Neural progenitor cell (in vitro differentiated cells): ENCODE data around the gene LCE4A. TPM values are rescaled to one million over a fixed set of nuclear protein-coding genes. Genes with fewer than 3 reads are reported as not detected.

Source experiments
- DNase-seq: peaks from one replicate; pipeline ENCODE4 v3.0.0-alpha.2; 2016; ENCODE audit warnings: low spot score
- H2AFZ ChIP-seq: fragments of 200-600 bp; sonication (generic); replicated peaks from 2 replicates; pipeline ENCODE4 v1.6.1; 2016; ENCODE audit warnings: antibody characterized with exemption
- H3F3A ChIP-seq: fragments of 200-600 bp; sonication (generic); 2 replicates; pipeline ENCODE4 v1.6.1; 2016; ENCODE audit warnings: antibody characterized with exemption, low read depth
- H3K27ac ChIP-seq: fragments of 200-600 bp; sonication (generic); 2 replicates; pipeline ENCODE4 v1.5.1; 2016; ENCODE audit warnings: mild to moderate bottlenecking
- H3K27me3 ChIP-seq: fragments of 200-600 bp; sonication (generic); 2 replicates; pipeline ENCODE4 v1.6.1; 2016; ENCODE audit warnings: mild to moderate bottlenecking, moderate library complexity
- H3K36me3 ChIP-seq: fragments of 200-600 bp; sonication (generic); 2 replicates; pipeline ENCODE4 v1.5.1; 2016
- H3K4me1 ChIP-seq: fragments of 200-600 bp; sonication (generic); 2 replicates; pipeline ENCODE4 v1.6.1; 2016; ENCODE audit warnings: mixed run types
- H3K4me2 ChIP-seq: fragments of 200-600 bp; sonication (generic); 2 replicates; pipeline ENCODE4 v1.6.1; 2016
- H3K4me3 ChIP-seq: fragments of 200-600 bp; sonication (generic); 2 replicates; pipeline ENCODE4 v1.5.1; 2016
- H3K79me2 ChIP-seq: fragments of 200-600 bp; sonication (generic); 2 replicates; pipeline ENCODE4 v1.6.1; 2016; ENCODE audit warnings: low read depth
- H3K9ac ChIP-seq: fragments of 200-600 bp; sonication (generic); 2 replicates; pipeline ENCODE4 v1.6.1; 2016
- H3K9me3 ChIP-seq: fragments of 200-600 bp; sonication (generic); 2 replicates; pipeline ENCODE4 v1.5.1; 2016; ENCODE audit warnings: low read depth
- H4K20me1 ChIP-seq: fragments of 200-600 bp; sonication (generic); 2 replicates; pipeline ENCODE4 v1.6.1; 2016; ENCODE audit warnings: low read depth
- H3K27ac Mint-ChIP-seq: 3 replicates; pipeline ENCODE4 v1.8.0; 2021; ENCODE audit warnings: mixed read lengths
- H3K27me3 Mint-ChIP-seq: 2 replicates; pipeline ENCODE4 v1.8.0; 2022; ENCODE audit warnings: low read depth, mild to moderate bottlenecking, inconsistent platforms, moderate library complexity, mixed read lengths; ENCODE audit not compliant: insufficient read depth
- H3K36me3 Mint-ChIP-seq: 3 replicates; pipeline ENCODE4 v1.8.0; 2021; ENCODE audit warnings: mixed read lengths
- H3K4me1 Mint-ChIP-seq: 3 replicates; pipeline ENCODE4 v1.8.0; 2021; ENCODE audit warnings: mixed read lengths
- H3K4me3 Mint-ChIP-seq: 3 replicates; pipeline ENCODE4 v1.8.0; 2021; ENCODE audit warnings: mild to moderate bottlenecking, moderate library complexity, mixed read lengths
- H3K9me3 Mint-ChIP-seq: 3 replicates; pipeline ENCODE4 v1.8.0; 2020; ENCODE audit warnings: mixed read lengths
- EZH2 ChIP-seq: fragments of 200-600 bp; sonication (generic); IDR thresholded peaks from 2 replicates; pipeline ENCODE4 v1.6.1; 2017; ENCODE audit warnings: antibody characterized with exemption, mild to moderate bottlenecking, moderate library complexity
- EZH2phosphoT487 ChIP-seq: fragments of 200-600 bp; sonication (generic); IDR thresholded peaks from 2 replicates; pipeline ENCODE4 v1.6.1; 2017; ENCODE audit warnings: antibody characterized with exemption
- total RNA-seq: library from RNA; depleted of rRNA; stranded (reverse); fragments of >200 nt; gene quantifications from 2 replicates; pipeline ENCODE4 v1.2.3, GENCODE V29; 2015; ENCODE audit warnings: low replicate concordance
- TF ChIP-seq, protein P1 (sequence below): fragments of 200-600 bp; sonication (generic); IDR thresholded peaks from 2 replicates; pipeline ENCODE4 v1.5.1; 2017; ENCODE audit warnings: antibody characterized with exemption, mild to moderate bottlenecking

Gene LCE4A
- total RNA-seq, 1 donor from 2014 or later = not detected

DNA sequence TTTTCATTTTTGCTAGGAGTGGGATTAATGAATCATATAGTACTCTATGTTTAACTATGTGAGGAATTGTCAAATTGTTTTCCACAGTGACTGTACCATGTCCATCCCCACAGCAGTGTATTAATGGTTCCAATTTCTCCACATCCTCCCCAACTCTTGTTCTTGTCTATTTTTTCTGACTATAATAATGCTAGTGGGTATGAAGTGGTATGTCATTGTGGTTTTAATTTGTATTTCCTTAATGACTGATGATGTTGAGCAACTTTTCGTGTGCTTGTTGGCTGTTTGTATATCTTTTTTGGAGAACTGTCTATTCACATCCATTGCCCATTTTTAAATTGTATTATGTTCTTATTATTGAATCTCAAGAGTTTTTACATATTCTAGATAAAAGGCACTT, 39.9 kb downstream of the LCE4A start:
- TF ChIP-seq, protein P1, sequence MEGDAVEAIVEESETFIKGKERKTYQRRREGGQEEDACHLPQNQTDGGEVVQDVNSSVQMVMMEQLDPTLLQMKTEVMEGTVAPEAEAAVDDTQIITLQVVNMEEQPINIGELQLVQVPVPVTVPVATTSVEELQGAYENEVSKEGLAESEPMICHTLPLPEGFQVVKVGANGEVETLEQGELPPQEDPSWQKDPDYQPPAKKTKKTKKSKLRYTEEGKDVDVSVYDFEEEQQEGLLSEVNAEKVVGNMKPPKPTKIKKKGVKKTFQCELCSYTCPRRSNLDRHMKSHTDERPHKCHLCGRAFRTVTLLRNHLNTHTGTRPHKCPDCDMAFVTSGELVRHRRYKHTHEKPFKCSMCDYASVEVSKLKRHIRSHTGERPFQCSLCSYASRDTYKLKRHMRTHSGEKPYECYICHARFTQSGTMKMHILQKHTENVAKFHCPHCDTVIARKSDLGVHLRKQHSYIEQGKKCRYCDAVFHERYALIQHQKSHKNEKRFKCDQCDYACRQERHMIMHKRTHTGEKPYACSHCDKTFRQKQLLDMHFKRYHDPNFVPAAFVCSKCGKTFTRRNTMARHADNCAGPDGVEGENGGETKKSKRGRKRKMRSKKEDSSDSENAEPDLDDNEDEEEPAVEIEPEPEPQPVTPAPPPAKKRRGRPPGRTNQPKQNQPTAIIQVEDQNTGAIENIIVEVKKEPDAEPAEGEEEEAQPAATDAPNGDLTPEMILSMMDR = no peak
- TF ChIP-seq EZH2phosphoT487 (no peak), EZH2 (no peak)
- H3K4me3 Mint-ChIP-seq = no peak overlapping the region
- no peak overlapping the region for H3K27ac ChIP-seq
- no peaks in the 10 kb centered on the region for H3K79me2 ChIP-seq
- no peaks in the 10 kb centered on the region for H3K36me3 ChIP-seq
- H3K9ac ChIP-seq = no peak overlapping the region
- no peak overlapping the region for H3K27ac Mint-ChIP-seq
- no peaks in the 10 kb centered on the region for H3K27me3 Mint-ChIP-seq
- no peak overlapping the region for H3K4me3 ChIP-seq
- peaks cover 41% of the 10 kb centered on the region for H3K9me3 ChIP-seq
- H3K4me2 ChIP-seq = no peak overlapping the region
- H3F3A ChIP-seq = no peaks in the 10 kb centered on the region
- H3K27me3 ChIP-seq = no peaks in the 10 kb centered on the region
- no peak for DNase-seq
- no peaks in the 10 kb centered on the region for H3K4me1 ChIP-seq
- no peaks in the 10 kb centered on the region for H3K4me1 Mint-ChIP-seq
- H4K20me1 ChIP-seq = no peaks in the 10 kb centered on the region
- no peaks in the 10 kb centered on the region for H3K36me3 Mint-ChIP-seq
- H3K9me3 Mint-ChIP-seq = peaks cover 20% of the 10 kb centered on the region
- no peak overlapping the region for H2AFZ ChIP-seq

DNA sequence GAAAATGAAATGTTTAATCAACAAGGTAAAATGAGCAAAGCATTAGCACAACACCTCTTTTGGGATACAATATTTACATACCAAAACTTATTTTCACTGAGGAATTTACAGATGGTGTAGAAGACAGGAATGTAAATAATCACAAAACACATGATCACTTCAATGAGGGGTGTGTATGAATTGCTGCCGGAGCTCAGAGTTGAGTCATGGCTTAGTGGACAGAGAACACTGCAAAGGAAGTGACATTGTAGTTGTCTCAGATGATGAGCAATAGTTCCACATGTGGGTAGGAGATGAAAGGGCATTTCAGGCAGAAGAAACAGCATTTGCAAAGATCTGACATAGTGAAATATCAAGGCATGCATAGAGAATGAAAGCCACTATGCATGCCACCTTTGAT, 44.3 kb downstream of the LCE4A start:
- no peak for DNase-seq
- Histone ChIP-seq H3K79me2 (no peaks in the 10 kb centered on the region), H3K9ac (no peak overlapping the region), H3F3A (no peaks in the 10 kb centered on the region), H3K4me3 (no peak overlapping the region), H3K4me1 (no peaks in the 10 kb centered on the region), H2AFZ (no peak overlapping the region), H3K4me2 (no peak overlapping the region), H3K27ac (no peak overlapping the region), H3K27me3 (no peaks in the 10 kb centered on the region), H4K20me1 (no peaks in the 10 kb centered on the region), H3K36me3 (no peaks in the 10 kb centered on the region), H3K9me3 (peaks cover 39% of the 10 kb centered on the region)
- no peak overlapping the region for H3K27ac Mint-ChIP-seq
- TF ChIP-seq, protein P1 = no peak
- no peak for TF ChIP-seq EZH2
- TF ChIP-seq EZH2phosphoT487 = no peak
- H3K27me3 Mint-ChIP-seq = peaks cover 2% of the 10 kb centered on the region
- peaks cover 14% of the 10 kb centered on the region for H3K9me3 Mint-ChIP-seq
- no peak overlapping the region for H3K4me3 Mint-ChIP-seq
- H3K36me3 Mint-ChIP-seq = no peaks in the 10 kb centered on the region
- H3K4me1 Mint-ChIP-seq = no peaks in the 10 kb centered on the region

DNA sequence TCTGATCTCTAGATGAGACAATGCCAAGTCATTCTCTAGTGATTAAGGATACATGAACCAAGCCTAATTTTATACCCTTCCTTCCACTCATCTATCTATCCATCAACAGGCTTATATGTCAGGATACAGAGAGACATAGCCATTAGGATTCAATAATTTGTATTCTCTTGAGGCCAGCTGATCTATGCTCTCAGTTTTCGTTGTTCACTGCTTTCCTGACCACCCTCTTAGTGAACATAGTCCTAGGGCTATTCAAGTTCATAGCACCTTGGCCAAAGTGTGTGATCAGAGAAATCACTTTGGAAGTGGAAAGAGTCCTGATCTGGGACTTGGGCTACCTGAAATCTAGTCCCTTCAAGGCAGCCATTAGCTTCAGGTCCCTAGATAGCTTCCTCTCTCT, 45.6 kb downstream of the LCE4A start:
- H3K4me2 ChIP-seq = no peak overlapping the region
- no peak for DNase-seq
- H3K4me3 ChIP-seq = no peak overlapping the region
- no peaks in the 10 kb centered on the region for H3K79me2 ChIP-seq
- H3K27ac ChIP-seq = no peak overlapping the region
- no peaks in the 10 kb centered on the region for H4K20me1 ChIP-seq
- peaks cover 24% of the 10 kb centered on the region for H3K9me3 Mint-ChIP-seq
- no peaks in the 10 kb centered on the region for H3K36me3 Mint-ChIP-seq
- no peak overlapping the region for H3K9ac ChIP-seq
- peaks cover 30% of the 10 kb centered on the region for H3K9me3 ChIP-seq
- H3K36me3 ChIP-seq = no peaks in the 10 kb centered on the region
- no peaks in the 10 kb centered on the region for H3K4me1 ChIP-seq
- no peaks in the 10 kb centered on the region for H3K27me3 ChIP-seq
- no peak overlapping the region for H2AFZ ChIP-seq
- no peaks in the 10 kb centered on the region for H3F3A ChIP-seq
- TF ChIP-seq, protein P1 = no peak
- TF ChIP-seq EZH2phosphoT487 = no peak
- TF ChIP-seq EZH2 = no peak
- H3K27ac Mint-ChIP-seq = no peak overlapping the region
- peaks cover 2% of the 10 kb centered on the region for H3K27me3 Mint-ChIP-seq
- H3K4me3 Mint-ChIP-seq = no peak overlapping the region
- no peaks in the 10 kb centered on the region for H3K4me1 Mint-ChIP-seq

DNA sequence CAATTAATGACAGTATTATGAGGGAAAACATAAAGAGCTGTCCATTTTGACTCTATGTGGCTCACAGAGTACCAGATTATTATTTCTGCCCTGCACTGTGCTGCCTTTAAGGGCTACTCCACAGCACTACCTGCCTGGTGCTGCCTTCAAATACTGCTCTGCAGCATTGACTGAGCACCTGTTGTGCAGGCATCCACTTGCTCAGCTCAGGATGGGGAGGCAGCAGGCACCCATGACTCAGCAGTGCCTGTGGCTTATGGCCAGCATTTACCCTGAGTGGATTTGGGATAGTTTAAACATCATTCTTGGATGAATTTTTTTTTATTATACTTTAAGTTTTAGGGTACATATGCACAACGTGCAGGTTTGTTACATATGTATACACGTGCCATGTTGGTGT, 48.9 kb downstream of the LCE4A start:
- Histone ChIP-seq H3F3A (no peaks in the 10 kb centered on the region), H3K36me3 (no peaks in the 10 kb centered on the region), H3K27me3 (no peaks in the 10 kb centered on the region), H2AFZ (no peak overlapping the region), H3K27ac (no peak overlapping the region), H4K20me1 (no peaks in the 10 kb centered on the region), H3K9ac (no peak overlapping the region), H3K9me3 (peaks cover 20% of the 10 kb centered on the region), H3K4me3 (no peak overlapping the region), H3K4me1 (no peaks in the 10 kb centered on the region), H3K4me2 (no peak overlapping the region), H3K79me2 (no peaks in the 10 kb centered on the region)
- DNase-seq = no peak
- TF ChIP-seq EZH2phosphoT487 = no peak
- no peak for TF ChIP-seq EZH2
- TF ChIP-seq, protein P1 = no peak
- Mint-ChIP-seq H3K36me3 (no peaks in the 10 kb centered on the region), H3K9me3 (peaks cover 40% of the 10 kb centered on the region), H3K4me3 (no peak overlapping the region), H3K27me3 (peaks cover 6% of the 10 kb centered on the region), H3K27ac (no peak overlapping the region), H3K4me1 (no peaks in the 10 kb centered on the region)
